MCF 10A (cell line): ENCODE measurements around the gene GPR89A. TPM values are rescaled to one million over a fixed set of nuclear protein-coding genes. Genes with fewer than 3 reads are reported as not detected.

Source experiments
- BruUV-seq: library from RNA; stranded (reverse); fragments of 400-500 nt; replicated peaks from 2 replicates; lab custom pipeline; 2021; lab: Mats Ljungman, UMichigan
- CTCF ChIA-PET: fragments of 300-600 bp; sonication (Branson Sonifier 250); formaldehyde crosslinking; extraction: SDS; loops from one replicate; lab custom pipeline; 2021; ENCODE audit warnings: antibody characterized with exemption, inconsistent platforms; lab: Yijun Ruan, JAX
- POLR2A ChIA-PET: fragments of 300-600, 350-650 bp; sonication (Branson Sonifier 250); formaldehyde crosslinking; extraction: SDS; loops from one replicate; lab custom pipeline; 2020; ENCODE audit warnings: antibody characterized with exemption, inconsistent platforms; lab: Yijun Ruan, JAX
- DNase-seq: peaks from one replicate; pipeline ENCODE4 v3.0.0-alpha.2; 2018; ENCODE audit not compliant: unreplicated experiment
- H3K27ac Mint-ChIP-seq: one replicate; pipeline ENCODE4 v1.8.0; 2022; ENCODE audit warnings: mild to moderate bottlenecking, low read depth, mixed read lengths; ENCODE audit not compliant: unreplicated experiment
- H3K27me3 Mint-ChIP-seq: one replicate; pipeline ENCODE4 v1.8.0; 2022; ENCODE audit warnings: mixed read lengths; ENCODE audit not compliant: insufficient read depth, unreplicated experiment
- H3K36me3 Mint-ChIP-seq: one replicate; pipeline ENCODE4 v1.8.0; 2022; ENCODE audit warnings: mild to moderate bottlenecking, moderate library complexity, mixed read lengths; ENCODE audit not compliant: insufficient read depth, unreplicated experiment
- H3K4me1 Mint-ChIP-seq: one replicate; pipeline ENCODE4 v1.8.0; 2022; ENCODE audit warnings: mixed read lengths; ENCODE audit not compliant: insufficient read depth, unreplicated experiment
- H3K4me3 Mint-ChIP-seq: one replicate; pipeline ENCODE4 v1.8.0; 2022; ENCODE audit warnings: mild to moderate bottlenecking, moderate library complexity, mixed read lengths; ENCODE audit not compliant: unreplicated experiment
- H3K9me3 Mint-ChIP-seq: one replicate; pipeline ENCODE4 v1.8.0; 2022; ENCODE audit warnings: mixed read lengths; ENCODE audit not compliant: unreplicated experiment
- intact Hi-C: fragments of 100-400 bp; cut with micrococcal nuclease; formaldehyde crosslinking; loops from 2 replicates; pipeline ENCODE4 v1.14.1; 2022
- total RNA-seq: library from RNA; stranded (reverse); gene quantifications from 2 replicates; pipeline ENCODE4 v1.2.3, GENCODE V29; 2022
- TF ChIP-seq, protein P1 (sequence below): fragments of 200-600 bp; IDR thresholded peaks from one replicate; pipeline ENCODE4 v1.8.0; 2022; ENCODE audit warnings: antibody characterized with exemption, mild to moderate bottlenecking; ENCODE audit not compliant: unreplicated experiment

Gene GPR89A
- total RNA-seq, 1 experiment from 2014 or later: 45.2 TPM

DNA sequence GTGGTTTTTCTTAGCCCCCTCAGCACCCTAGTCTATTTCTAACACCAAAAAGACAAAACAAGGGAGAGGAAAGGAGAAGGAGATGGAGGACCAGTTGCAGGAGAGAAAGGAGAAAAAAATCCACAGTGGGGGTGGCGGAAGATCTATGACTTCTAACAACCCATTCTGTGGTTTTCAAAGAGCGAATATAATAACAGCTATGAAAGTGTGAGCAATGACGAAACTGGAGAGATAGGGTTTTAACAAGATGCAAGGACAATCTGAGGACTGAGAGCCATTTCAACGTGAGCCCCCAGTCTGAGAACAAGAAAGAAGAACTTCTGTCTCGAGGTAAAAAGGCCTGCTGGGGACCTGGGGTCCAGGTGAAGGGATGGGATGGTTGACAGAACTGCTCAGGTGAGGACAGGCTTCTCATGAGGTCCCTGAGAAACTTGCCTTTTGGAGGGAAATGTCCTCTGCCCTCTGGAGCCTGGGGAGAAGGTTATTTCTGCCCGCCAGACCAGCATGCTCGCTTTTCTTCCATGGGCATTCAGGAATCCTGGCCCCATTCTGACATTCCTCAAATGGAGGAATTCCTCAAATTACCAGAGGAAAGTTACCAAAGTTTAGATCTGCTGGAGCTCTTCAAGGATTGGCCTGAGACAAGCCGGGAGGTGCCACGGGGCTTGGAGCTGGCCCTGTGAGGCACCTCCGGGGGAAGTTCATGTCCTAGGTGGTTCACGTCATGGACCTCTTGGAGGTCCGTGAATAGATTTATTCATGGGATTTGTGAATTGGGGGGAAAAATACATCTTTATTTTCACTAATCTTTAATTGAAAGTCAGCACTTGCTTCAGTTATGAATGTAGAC is 111.7 kb downstream of the GPR89A start, which contains the start of gene CD160:
Gene CD160 (plus strand): TSS at position 270 of the 850 bp plus-strand sequence. CDS start 8,829 bp downstream, outside the sequence.
- DNase-seq: no peak
- intact Hi-C loops: loop anchor here (5.0 kb wide), 2 partner anchors 103 to 127 kb away; partner anchors contain the start of genes POLR3C and RNF115
- TF ChIP-seq, protein P1, sequence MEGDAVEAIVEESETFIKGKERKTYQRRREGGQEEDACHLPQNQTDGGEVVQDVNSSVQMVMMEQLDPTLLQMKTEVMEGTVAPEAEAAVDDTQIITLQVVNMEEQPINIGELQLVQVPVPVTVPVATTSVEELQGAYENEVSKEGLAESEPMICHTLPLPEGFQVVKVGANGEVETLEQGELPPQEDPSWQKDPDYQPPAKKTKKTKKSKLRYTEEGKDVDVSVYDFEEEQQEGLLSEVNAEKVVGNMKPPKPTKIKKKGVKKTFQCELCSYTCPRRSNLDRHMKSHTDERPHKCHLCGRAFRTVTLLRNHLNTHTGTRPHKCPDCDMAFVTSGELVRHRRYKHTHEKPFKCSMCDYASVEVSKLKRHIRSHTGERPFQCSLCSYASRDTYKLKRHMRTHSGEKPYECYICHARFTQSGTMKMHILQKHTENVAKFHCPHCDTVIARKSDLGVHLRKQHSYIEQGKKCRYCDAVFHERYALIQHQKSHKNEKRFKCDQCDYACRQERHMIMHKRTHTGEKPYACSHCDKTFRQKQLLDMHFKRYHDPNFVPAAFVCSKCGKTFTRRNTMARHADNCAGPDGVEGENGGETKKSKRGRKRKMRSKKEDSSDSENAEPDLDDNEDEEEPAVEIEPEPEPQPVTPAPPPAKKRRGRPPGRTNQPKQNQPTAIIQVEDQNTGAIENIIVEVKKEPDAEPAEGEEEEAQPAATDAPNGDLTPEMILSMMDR: no peak
- no peaks in the 10 kb centered on the region for H3K36me3 Mint-ChIP-seq
- CTCF ChIA-PET: interaction anchor here (0.6 to 3.5 kb wide), 8 partner anchors 11 to 126 kb away, joined by 3 to 30 read pairs (median 5); no protein-coding TSS in a partner anchor
- peaks cover 11% of the 10 kb centered on the region for H3K4me1 Mint-ChIP-seq
- H3K4me3 Mint-ChIP-seq: no peak within 1 kb of the TSS
- H3K27ac Mint-ChIP-seq: no peak within 1 kb of the TSS
- POLR2A ChIA-PET: no interaction called here
- no peaks in the 10 kb centered on the region for H3K9me3 Mint-ChIP-seq
- no peaks in the 10 kb centered on the region for H3K27me3 Mint-ChIP-seq
- BruUV-seq: no TSS peak

Other genes starting within 250 kb of the GPR89A start
- 8.3 and 8.5 TPM in 2 replicates for gene NBPF20, start 182.4 kb upstream of the GPR89A start, total RNA-seq
- 0.20 and 0.61 TPM in 2 replicates for gene PDZK1, start 99.4 kb downstream of the GPR89A start, total RNA-seq
- gene CD160, start 111.5 kb downstream of the GPR89A start, total RNA-seq: not detected in 2 replicates
- 16.8 and 19.5 TPM in 2 replicates for gene RNF115, start 216.1 kb downstream of the GPR89A start, total RNA-seq
- gene POLR3C, start 216.2 kb downstream of the GPR89A start, total RNA-seq: 67.9 and 96.8 TPM in 2 replicates
- 3.7 and 4.6 TPM in 2 replicates for gene NUDT17, start 237.6 kb downstream of the GPR89A start, total RNA-seq